Left lobe of liver (tissue), 2 donors: Measurements from ENCODE around the gene LAMB3. TPM values are rescaled to one million over a fixed set of nuclear protein-coding genes. Genes with fewer than 3 reads are reported as not detected.
"Not testable (repeated sequence)": the region's sequence is repeated elsewhere in the genome, so short reads cannot be mapped to it uniquely, and the experiment has no call there.

Source experiments
- ATAC-seq: fragments of 200-7000 bp; cut with Tn5 transposase; one replicate; pipeline ENCODE4 v1.9.1; 2020; ENCODE audit warnings: mild to moderate bottlenecking, moderate library complexity
- DNase-seq: peaks from one replicate; pipeline ENCODE4 v3.0.0-alpha.2; 2020; ENCODE audit warnings: low spot score
- total RNA-seq: library from RNA; stranded (reverse); gene quantifications from one replicate; pipeline ENCODE4 v1.2.1, GENCODE V29; 2021
- donor health status: DM: no; HTN: no; CAD: no; lungs with moderate emphysema.
- donor health status: DM: no; HTN: yes; CAD: no.

Gene LAMB3
- 7.8 TPM for total RNA-seq

- no peak for DNase-seq
- ATAC-seq = no peak
These were observed at the start of gene LAMB3 for GRCh38 chr1:209652121-209652735. LAMB3 (minus strand) TSS chr1:209652425; CDS start chr1:209650944, 1,481 bp downstream.

- ATAC-seq = not testable (repeated sequence)
- DNase-seq = peak; percentile 50
These were observed 48.5 kb upstream of the LAMB3 start for GRCh38 chr1:209700686-209701085.

- no peak for ATAC-seq
These were observed 44.9 kb upstream of the LAMB3 start for GRCh38 chr1:209697126-209697525.

GRCh38 chr1:209696673-209697072 lies 44.4 kb upstream of the LAMB3 start:
- ATAC-seq (peak; percentile 85), DNase-seq (peak; percentile 78)

More at GRCh38 chr1:209697126-209697525, 44.9 kb upstream of the LAMB3 start:
- no peak for DNase-seq

- DNase-seq (peak; percentile 72), ATAC-seq (peak; percentile 87)
These were observed 40.7 kb upstream of the LAMB3 start for GRCh38 chr1:209692745-209693504.

- ATAC-seq (no peak), DNase-seq (no peak)
These were observed 40.1 kb upstream of the LAMB3 start for GRCh38 chr1:209692296-209692695.

- no peak for DNase-seq
- no peak for ATAC-seq
These were observed 39.0 kb upstream of the LAMB3 start for GRCh38 chr1:209691237-209691636.

GRCh38 chr1:209689477-209689876 lies 37.3 kb upstream of the LAMB3 start:
- DNase-seq (no peak), ATAC-seq (no peak)

GRCh38 chr1:209688746-209689234 lies 36.6 kb upstream of the LAMB3 start:
- no peak for DNase-seq
- peak; percentile 36 for ATAC-seq

GRCh38 chr1:209686322-209686721 lies 34.1 kb upstream of the LAMB3 start:
- ATAC-seq = no peak
- DNase-seq = no peak

GRCh38 chr1:209685821-209686220 lies 33.6 kb upstream of the LAMB3 start:
- ATAC-seq (no peak), DNase-seq (no peak)

GRCh38 chr1:209678981-209679539 lies 26.8 kb upstream of the LAMB3 start:
- DNase-seq = no peak
- ATAC-seq = no peak

GRCh38 chr1:209675565-209676154 lies 23.4 kb upstream of the LAMB3 start:
- DNase-seq (peak; percentile 63), ATAC-seq (peak; percentile 31)

- DNase-seq (peak; percentile 97), ATAC-seq (peak; percentile 81)
These were observed 22.8 kb upstream of the LAMB3 start, which contains the start of gene G0S2 for GRCh38 chr1:209674957-209675564. G0S2 (plus strand) TSS chr1:209675412; CDS start chr1:209675685, 273 bp downstream.

GRCh38 chr1:209673631-209674417 lies 21.6 kb upstream of the LAMB3 start:
- peak; percentile 81 for DNase-seq

GRCh38 chr1:209672705-209673630 lies 20.7 kb upstream of the LAMB3 start:
- ATAC-seq = no peak
- no peak for DNase-seq

More at GRCh38 chr1:209673631-209674417, 21.6 kb upstream of the LAMB3 start:
- peak; percentile 40 for ATAC-seq

- peak; percentile 11 for ATAC-seq
These were observed 18.3 kb upstream of the LAMB3 start for GRCh38 chr1:209670441-209671082.

GRCh38 chr1:209667708-209668107 lies 15.5 kb upstream of the LAMB3 start:
- ATAC-seq (no peak), DNase-seq (no peak)

More at GRCh38 chr1:209670441-209671082, 18.3 kb upstream of the LAMB3 start:
- DNase-seq = peak; percentile 77
